DMS114 treated with DMSO at 0.1 percent for 48 hours (cell line): ENCODE data around the gene CD302.
"Not testable (repeated sequence)": the region's sequence is repeated elsewhere in the genome, so short reads cannot be mapped to it uniquely, and the experiment has no call there.

Source experiments
- DNase-seq: peaks from one replicate; lab custom pipeline; 2025; ENCODE audit not compliant: unreplicated experiment; lab: John Stamatoyannopoulos, UW

Gene CD302

DNA sequence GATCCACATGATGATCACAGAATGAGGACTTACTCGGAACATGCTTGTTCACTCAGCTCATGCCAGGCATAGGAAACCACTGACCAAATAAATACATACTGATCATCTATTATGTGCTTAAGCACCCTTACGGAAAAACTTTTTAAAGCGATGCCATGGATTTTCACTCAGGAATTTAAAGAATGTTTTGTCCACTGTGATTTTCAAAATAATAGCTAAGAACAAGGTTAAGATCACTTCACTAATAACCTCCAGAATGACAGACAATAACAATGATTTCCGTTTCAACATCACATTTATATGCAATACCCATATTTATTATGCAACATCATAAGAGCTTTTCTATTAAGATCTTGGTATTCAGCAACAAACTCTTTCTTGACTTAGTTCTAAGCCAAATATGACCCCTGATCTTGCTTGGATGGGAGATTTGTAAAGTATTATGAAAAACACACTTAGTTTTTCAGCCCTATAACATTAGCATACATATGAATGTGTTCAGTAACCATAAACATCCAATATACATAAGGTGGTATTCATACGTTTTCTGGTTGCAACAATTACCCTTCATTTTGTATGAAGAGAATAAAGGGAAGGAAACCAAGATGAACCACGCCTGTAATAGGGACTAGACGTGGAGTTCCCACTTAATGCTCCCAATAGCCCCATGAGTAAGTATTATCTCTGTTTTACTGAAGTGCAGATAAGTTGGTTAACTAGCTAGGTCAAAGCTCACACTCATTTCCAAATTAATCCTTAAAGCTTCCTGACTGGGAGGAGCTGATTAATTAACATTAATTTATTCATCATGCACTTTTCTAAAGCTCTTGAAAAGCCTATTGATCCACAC lies 1.9 kb downstream of the CD302 start:
- no peak for DNase-seq

DNA sequence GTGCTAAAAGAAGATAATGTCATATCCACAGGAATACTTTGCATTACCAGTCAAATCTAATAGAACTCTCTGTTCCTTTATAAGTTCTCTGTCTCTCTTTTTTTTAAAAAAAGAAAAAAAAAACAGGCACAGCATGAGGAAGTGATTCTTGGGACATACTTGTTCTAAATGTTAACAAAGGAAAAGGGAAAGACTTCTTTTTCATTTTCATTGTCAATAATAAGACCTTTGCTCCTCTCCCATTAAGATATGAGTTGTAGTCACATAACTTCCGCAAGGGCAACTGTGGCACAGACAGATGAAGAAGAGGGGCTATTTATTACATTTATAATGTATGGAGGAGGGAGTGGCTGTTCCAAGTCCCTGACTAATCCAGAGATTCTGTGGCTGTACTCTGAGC lies 4.7 kb downstream of the CD302 start:
- no peak for DNase-seq

DNA sequence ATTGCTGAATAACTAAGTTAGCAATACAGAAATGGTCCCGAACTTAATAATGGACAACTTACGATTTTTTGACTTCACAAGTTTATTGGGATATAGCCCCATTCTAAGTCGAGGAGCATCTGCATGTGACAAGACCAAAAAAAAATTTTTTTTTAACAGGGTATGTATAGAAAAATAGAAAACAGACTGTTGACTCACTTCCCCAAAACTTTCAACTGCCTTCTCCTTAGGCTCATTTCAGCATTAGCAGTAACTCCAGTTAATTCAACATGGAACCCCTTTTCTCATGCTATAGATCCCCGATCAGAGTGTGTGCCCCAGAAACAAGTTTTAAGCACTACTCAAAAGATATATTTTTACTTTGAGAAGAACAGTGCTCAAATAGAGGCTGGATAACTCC lies 5.4 kb downstream of the CD302 start:
- no peak for DNase-seq

DNA sequence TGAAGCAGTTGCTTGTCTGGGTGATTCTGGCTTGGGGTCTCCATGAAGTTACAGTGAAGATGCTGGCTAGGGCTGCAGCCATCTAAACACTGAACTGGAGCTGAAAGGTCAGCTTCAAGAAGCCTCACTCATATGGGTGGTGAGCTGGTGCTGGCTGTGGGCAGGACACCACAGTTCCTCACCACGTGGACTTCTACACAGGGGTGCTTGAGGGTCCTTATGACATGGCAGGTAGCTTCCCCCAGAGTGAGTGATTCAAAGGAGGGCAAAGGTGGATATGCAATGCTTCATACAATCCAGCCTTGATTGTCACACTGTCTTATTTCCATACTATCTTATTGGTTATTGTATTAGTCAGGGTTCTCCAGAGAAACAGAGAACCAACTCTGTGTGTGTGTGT lies 6.0 kb downstream of the CD302 start:
- no peak for DNase-seq

DNA sequence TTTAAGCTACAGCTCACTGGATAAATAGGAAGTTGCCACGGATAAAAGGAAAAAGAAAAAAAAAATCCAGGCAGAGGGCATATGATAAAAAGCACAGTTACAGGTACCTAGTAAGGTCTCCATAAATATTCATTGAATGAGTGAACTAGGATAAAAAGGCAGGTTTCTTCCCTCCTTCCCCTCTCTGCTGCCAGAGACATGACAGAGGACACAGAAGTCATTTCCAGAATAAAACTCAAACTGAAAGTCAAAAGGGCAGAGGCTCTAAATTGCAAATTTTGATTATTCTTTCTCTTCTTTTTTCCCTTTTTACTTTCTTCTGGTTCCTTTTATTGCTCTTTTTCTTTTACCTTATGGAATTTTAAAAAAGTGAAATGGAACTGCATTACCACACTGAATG lies 7.7 kb downstream of the CD302 start:
- DNase-seq = no peak

DNA sequence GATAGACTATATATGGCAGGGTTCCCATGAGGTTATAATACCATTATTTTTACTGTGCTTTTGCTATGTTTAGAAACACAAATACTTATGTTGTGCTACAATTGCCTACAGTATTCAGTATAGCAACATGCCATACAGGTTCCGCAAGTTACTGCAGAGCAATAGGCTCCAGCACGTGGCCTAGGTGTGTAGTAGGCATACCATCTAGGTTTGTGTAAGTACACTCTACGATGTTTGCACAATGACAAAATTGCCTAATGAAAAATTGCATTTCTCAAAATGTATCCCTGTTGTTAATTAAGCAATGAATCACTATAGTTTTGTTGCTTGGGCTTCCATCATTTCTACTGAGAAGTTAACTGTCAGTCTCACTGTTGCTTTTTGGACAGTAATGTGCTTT lies 9.8 kb downstream of the CD302 start:
- no peak for DNase-seq

DNA sequence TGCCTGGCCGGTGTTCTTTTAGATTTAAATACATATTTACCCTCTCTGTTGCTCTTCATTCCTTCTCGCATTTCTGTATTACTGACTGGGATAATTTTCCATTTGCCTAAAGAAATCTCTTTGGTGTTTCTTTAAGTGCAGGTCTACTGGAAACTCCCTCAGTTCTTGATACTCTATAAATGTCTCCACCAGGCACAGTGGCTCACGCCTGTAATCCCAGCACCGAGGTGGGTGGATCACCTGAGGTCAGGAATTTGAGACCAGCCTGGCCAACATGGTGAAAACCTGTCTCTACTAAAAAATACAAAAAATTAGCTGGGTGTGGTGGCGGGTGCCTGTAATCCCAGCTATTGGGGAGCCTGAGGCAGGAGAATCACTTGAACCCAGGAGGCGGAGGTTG lies 10.4 kb downstream of the CD302 start:
- not testable (repeated sequence) for DNase-seq

DNA sequence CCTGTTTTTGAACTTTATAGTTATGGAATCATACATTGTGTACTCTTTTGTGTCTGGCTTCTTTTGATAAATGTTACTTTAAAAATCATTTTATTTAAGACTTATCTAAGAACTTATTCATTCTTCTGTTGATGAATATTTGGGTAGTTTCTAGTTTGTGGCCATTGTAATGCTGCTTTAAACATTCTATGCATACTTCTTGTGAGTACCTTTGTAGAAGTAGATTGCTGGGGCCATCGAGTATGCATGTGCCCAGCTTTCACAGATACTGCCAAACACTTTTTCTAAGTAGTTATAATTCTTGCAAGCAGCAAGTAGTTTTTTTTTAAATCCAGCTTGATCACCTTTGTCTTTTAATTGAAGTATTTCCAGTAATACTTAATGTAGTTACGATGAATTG lies 11.1 kb downstream of the CD302 start:
- no peak for DNase-seq

DNA sequence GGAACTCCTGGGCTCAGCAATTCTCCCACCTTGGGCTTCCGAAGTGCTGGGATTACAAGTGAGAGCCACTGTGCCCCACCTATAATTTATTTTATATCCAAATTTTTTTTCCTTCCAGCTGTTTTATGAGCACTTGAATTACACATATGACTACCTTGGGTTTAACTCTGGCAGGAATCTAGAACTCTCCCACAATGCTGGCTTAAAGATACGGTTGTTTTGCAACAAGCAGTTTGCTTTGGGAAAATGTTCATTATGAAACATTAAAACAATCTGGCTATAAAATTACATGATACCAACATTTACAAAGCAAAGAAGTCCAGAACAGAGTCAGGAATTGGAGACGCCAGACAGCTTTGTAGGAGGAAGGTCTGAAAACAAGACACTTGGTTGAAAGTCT lies 12.8 kb downstream of the CD302 start:
- DNase-seq = no peak

DNA sequence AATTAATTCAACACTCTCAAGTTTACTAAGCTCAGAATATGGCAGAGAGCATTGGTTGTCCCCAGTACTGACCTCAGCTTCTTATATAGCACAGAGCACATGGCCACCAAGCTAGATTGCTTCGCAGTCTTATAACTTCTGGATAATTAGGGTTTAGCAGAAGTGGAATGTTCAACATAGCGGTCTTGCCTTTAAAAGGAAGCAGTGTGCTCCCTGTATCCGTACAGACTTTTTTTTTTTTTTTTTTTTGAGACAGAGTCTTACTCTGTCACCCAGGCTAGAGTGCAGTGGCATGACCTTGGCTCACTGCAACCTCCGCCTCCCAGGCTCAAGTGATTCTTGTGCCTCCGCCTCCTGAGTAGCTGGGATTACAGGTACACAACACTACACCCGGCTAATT lies 13.3 kb downstream of the CD302 start:
- DNase-seq = not testable (repeated sequence)

DNA sequence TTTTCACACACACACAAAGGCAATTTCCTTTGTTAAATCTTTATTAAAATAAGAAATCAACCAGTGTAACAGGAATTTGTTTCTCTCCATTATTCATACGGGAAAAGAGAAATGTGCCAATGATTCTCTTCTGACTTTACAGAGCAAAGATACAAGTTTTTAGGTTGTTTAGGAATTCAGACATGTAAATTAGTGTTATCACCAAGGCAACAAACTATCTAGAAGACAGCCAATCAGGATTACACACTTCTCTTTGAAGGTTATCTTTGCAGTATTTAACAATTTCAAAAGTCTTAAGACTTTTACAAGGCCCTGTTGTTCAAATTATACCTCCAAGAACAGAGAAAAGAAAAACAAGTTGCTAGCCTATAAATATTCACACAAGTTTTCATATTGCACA lies 14.5 kb downstream of the CD302 start:
- DNase-seq = no peak

DNA sequence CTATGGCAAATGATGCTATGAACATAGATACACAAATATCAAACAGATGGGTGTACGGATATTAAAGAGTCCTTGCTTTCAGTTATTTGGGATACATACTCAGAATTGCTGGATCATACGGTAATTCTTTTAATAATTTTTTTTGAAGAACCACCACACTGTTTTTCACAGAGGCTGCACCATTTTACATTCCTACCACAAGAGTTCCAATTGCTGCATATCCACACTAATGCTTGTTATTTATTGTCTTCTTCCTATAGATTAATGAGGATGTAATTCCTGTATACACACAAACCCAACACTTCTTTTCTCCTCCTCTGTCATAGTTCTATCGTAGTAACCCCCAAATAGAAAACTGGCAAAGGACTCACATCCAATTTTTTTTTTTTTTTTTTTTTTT lies 21.7 kb downstream of the CD302 start:
- DNase-seq = no peak

DNA sequence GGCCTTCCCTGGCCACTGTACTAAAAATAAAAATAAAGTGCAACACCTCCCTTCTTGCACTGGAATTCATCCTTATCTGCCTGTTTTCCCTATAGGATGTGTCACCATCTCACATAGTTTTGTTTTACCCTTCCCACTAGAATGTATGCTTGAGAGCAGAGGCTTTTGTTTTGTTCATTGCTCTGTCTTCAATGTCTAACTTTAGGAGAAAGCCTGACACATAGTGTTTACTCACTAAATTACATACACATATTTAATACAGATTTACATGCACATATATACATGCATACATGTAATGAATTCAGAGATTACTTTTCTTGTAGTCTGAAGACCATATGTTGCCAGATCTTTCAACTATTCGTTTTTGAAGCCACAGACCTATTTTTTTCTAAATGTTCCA lies 23.0 kb downstream of the CD302 start:
- no peak for DNase-seq

DNA sequence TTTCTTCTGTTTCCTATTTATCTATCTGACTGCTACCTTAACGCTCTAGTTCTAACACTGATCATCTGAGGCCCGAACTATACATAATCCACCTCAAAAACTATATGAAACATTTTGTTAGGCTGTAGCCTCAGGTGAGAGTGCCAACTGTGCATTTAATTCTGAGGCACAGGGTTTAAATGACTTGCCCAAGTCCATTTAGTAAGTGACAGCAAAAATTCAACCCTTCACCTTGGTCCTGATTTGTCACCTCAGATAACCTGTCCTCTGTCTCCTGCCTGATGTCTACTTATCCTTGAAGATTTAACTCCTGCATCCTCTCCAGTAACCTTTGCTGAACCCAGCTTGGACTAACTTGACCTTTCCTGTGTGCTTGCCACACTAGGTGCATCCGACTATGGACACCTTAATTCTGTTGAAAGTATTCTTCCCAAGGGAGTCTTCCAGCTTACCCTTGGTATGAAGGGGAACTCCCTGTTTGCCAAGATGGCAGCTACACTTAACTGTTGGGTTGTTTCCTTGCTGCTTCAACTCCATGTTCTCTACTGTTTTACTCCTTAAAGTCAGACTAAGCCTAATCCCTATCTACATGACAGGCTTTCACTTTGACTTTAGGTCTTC lies 23.5 kb downstream of the CD302 start:
- no peak for DNase-seq

DNA sequence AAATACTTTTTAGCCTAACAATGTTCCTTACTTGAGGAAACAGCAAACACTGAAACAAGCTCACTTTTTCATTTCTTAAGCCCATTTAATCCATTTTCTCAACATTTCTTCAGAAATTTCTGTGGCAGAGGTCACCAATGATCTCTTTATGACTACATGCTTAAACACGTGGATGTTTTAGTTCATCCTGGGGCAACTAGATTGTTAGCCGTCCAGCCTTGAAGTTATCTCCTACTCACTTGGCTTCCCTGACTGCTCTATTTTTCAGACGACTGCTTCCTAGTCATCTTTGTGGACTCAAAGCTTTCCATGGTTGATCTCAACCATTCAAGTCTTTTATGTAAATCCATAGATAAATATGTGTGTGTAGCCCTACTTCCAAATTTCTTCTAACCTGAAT lies 24.1 kb downstream of the CD302 start:
- DNase-seq = no peak

DNA sequence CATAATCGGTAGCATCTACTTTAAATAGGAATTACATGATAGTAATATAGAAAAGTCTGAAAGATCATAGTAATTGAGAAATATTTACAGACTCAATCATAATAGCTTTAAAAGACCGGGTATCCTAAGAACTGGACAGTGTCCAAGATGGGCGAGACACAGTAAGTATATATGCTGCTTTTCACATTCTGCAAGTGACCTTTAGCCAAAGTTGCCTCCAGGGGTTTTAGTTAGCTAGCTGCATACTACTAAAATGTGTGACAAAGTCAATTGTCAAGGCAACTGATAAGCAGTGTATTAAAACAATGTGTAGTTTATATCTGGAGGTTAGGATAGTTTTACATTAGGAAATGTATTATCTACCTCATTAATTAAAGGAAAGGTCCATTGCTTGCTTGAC lies 24.6 kb downstream of the CD302 start:
- no peak for DNase-seq

DNA sequence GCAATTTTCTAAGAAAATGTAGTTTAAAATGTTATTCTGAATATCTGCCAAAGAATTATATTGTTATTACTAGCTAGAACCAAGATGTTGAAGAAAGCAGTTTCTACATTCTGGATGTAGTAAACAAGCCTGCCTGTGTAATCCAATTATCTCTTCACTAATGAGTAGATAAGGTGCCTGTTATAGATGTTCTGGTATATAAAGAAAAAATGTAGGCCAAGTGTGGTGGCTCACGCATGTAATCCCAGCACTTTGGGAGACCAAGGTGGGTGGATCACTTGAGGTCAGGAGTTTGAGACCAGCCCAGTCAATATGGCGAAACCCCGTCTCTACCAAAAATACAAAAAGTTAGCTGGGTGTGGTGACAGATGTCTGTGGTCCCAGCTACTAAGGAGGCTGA lies 28.9 kb downstream of the CD302 start:
- DNase-seq = no peak

DNA sequence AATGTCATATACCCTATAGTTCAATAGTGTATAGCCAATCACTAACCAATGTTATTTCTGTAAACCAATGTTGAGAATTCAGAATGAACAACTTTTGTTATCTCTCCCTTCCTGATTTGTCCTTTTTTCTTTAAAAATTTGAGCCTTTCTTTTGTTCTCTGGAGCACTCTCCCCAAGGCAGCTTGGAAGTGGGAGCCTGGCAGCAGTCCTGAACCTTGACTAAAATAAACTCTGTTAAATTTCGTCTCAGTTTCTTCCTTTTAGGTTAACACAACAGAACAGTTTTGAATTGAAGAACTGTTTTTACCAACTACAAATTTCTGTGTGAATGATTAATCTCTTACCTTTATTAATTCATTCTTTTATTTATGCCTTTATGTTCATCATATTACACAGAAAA lies 35.9 kb downstream of the CD302 start:
- no peak for DNase-seq

DNA sequence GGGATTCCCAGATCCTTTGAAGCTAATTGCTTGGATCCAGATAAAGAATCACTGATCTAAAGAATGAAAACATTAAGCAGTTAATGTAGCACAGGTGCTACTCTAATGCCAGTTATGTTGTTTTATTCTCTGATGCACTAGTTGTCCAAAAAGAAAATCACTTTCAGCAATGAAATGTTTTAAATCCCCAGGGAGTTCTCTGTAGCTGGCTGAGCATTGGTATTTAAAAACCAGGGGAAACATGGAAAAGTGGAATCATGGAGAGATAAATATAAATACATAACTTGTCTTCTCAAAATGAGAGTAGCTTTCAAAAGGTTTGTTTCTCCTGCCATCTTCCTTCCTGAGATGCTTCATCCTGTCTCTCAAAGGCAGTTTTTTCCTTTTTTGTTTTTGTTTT lies 37.7 kb downstream of the CD302 start:
- DNase-seq = no peak

DNA sequence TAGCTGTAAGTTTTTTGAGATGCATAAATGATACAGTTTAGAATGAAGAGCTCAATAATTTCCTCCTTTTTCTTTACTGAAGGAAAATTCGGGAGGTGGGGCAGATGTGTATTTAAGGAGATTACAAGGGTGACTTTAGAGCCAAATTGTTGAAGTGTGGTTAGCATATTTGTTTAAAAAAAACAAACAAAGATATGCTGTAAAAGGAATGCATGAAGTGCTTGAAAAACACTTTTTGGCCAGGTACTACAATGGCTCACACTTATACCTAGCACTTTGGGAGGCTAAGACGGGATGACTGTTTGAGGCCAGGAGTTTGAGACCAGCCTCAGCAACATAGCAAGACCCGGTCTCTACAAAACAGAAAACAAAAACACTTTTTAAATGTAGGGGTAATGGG lies 38.4 kb downstream of the CD302 start:
- no peak for DNase-seq

DNA sequence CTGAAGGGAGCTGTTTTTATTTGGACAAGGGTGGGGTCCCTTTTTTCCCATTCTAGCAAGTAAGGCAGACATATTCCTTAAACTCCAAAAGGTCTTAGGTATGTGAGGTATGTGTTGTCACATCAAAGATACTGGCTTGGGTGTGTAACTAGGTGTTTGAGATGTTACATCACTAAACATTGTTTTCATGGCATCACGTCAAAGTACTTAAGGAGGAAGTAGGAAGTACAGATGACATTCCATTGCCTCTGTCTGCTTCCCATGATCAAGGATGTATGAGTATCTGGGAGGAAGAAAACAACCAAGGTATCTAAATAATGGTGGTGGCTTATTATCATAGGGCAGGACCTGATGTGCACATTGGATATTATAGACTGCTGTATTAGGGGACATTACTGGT lies 39.3 kb downstream of the CD302 start:
- no peak for DNase-seq

DNA sequence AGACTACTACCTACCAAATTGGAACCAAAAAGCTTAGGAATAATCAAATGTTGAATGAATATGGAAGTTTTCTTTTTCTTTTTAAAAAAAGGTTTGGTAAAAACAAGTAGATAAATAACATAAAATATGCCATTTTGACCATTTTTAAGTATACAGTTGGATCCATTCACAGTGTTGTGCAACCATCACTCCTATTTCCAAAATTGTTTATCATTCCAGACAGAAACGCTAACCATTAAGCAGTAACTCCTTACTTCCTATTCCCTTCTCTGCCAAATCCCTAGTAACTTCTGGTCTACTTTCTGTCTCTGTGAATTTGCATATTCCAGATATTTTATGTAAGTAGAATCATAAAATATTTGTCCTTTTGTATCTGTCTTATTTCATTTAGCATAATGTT lies 39.8 kb downstream of the CD302 start:
- DNase-seq = no peak

DNA sequence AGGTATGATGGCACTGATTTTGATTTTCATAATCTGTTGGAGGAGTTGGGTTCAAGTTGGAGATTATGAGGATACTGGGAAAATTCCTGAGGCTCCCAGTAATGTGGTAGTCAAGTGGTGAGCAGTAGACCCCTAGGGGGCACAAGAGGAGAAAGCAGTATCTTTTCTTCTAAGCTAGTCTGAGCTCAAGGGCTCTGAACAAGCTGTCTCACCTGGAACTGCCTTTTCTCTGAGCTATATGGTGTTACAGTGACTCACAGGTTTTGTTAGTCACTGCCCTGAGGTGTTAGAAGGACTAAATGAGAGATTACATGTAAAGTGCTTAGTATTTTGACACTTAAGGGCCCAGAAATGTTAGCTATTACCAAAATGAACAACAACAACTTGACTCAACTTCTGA lies 42.2 kb downstream of the CD302 start:
- DNase-seq = no peak
